Measurements from ENCODE around the gene CCNI.

The CCNI gene

GRCh38 chr4:77074981-77075855, 571 bp downstream of the CCNI start:
- H3K9ac ChIP-seq (ENCODE audit: low read length) = peak overlapping the region; percentile 97
- peak overlapping the region; percentile 99 for H3K4me2 ChIP-seq (ENCODE audit: low read length)
- H3K9me2 ChIP-seq (ENCODE audit: low read depth, low read length) = no peaks in the 10 kb centered on the region
- peak overlapping the region; percentile 81 for H3K4me3 ChIP-seq (ENCODE audit: low read depth, low read length, poor library complexity, severe bottlenecking)
- no peaks in the 10 kb centered on the region for H4K20me1 ChIP-seq (ENCODE audit: insufficient read depth, low read length)
- H3K27ac ChIP-seq (ENCODE audit: low read depth, low read length, poor library complexity, severe bottlenecking) = peak overlapping the region; percentile 92
- H2AFZ ChIP-seq (ENCODE audit: low read length) = no peak overlapping the region
- no peaks in the 10 kb centered on the region for H3K27me3 ChIP-seq (ENCODE audit: insufficient read depth, low read length)
- H3K79me2 ChIP-seq (ENCODE audit: insufficient read depth, low read length) = peaks cover 53% of the 10 kb centered on the region
- H3K9me3 ChIP-seq (ENCODE audit: low read length) = no peaks in the 10 kb centered on the region
- no peaks in the 10 kb centered on the region for H3F3A ChIP-seq (ENCODE audit: insufficient read depth, low read length)
- peaks cover 11% of the 10 kb centered on the region for H3K36me3 ChIP-seq (ENCODE audit: insufficient read depth, low read length)
- peaks cover 51% of the 10 kb centered on the region for H3K4me1 ChIP-seq (ENCODE audit: insufficient read depth, low read length, severe bottlenecking)
- TF ChIP-seq EZH2 (IDR thresholded peaks at IDR 0.05; ENCODE audit: borderline replicate concordance, low read length) (no peak), CTCF (IDR thresholded peaks at IDR 0.05; ENCODE audit: low read length) (no peak)

- Histone ChIP-seq H2AFZ (ENCODE audit: low read length) (no peak overlapping the region), H3K36me3 (ENCODE audit: insufficient read depth, low read length) (peaks cover 11% of the 10 kb centered on the region), H3K27me3 (ENCODE audit: insufficient read depth, low read length) (no peaks in the 10 kb centered on the region), H3K4me1 (ENCODE audit: insufficient read depth, low read length, severe bottlenecking) (peaks cover 51% of the 10 kb centered on the region), H3K27ac (ENCODE audit: low read depth, low read length, poor library complexity, severe bottlenecking) (peak overlapping the region; percentile 0), H3K4me3 (ENCODE audit: low read depth, low read length, poor library complexity, severe bottlenecking) (peak overlapping the region; percentile 81), H3K79me2 (ENCODE audit: insufficient read depth, low read length) (peaks cover 61% of the 10 kb centered on the region), H3K9ac (ENCODE audit: low read length) (peak overlapping the region; percentile 97), H3K4me2 (ENCODE audit: low read length) (peak overlapping the region; percentile 99), H4K20me1 (ENCODE audit: insufficient read depth, low read length) (no peaks in the 10 kb centered on the region), H3F3A (ENCODE audit: insufficient read depth, low read length) (no peaks in the 10 kb centered on the region), H3K9me2 (ENCODE audit: low read depth, low read length) (no peaks in the 10 kb centered on the region), H3K9me3 (ENCODE audit: low read length) (no peaks in the 10 kb centered on the region)
- TF ChIP-seq EZH2 (IDR thresholded peaks at IDR 0.05; ENCODE audit: borderline replicate concordance, low read length) (no peak), CTCF (IDR thresholded peaks at IDR 0.05; ENCODE audit: low read length) (no peak)
Observed at GRCh38 chr4:77074381-77074831, 1.4 kb downstream of the CCNI start.

- H3K4me2 ChIP-seq (ENCODE audit: low read length) = peak overlapping the region; percentile 99
- peak overlapping the region; percentile 97 for H3K9ac ChIP-seq (ENCODE audit: low read length)
- peak overlapping the region; percentile 81 for H3K4me3 ChIP-seq (ENCODE audit: low read depth, low read length, poor library complexity, severe bottlenecking)
- peaks cover 11% of the 10 kb centered on the region for H3K36me3 ChIP-seq (ENCODE audit: insufficient read depth, low read length)
- no peaks in the 10 kb centered on the region for H3K27me3 ChIP-seq (ENCODE audit: insufficient read depth, low read length)
- peaks cover 51% of the 10 kb centered on the region for H3K4me1 ChIP-seq (ENCODE audit: insufficient read depth, low read length, severe bottlenecking)
- H3F3A ChIP-seq (ENCODE audit: insufficient read depth, low read length) = no peaks in the 10 kb centered on the region
- H4K20me1 ChIP-seq (ENCODE audit: insufficient read depth, low read length) = no peaks in the 10 kb centered on the region
- H3K9me2 ChIP-seq (ENCODE audit: low read depth, low read length) = no peaks in the 10 kb centered on the region
- H2AFZ ChIP-seq (ENCODE audit: low read length) = no peak overlapping the region
- TF ChIP-seq EZH2 (IDR thresholded peaks at IDR 0.05; ENCODE audit: borderline replicate concordance, low read length) (no peak), CTCF (IDR thresholded peaks at IDR 0.05; ENCODE audit: low read length) (no peak)
- peak overlapping the region; percentile 0 for H3K27ac ChIP-seq (ENCODE audit: low read depth, low read length, poor library complexity, severe bottlenecking)
- no peaks in the 10 kb centered on the region for H3K9me3 ChIP-seq (ENCODE audit: low read length)
- peaks cover 63% of the 10 kb centered on the region for H3K79me2 ChIP-seq (ENCODE audit: insufficient read depth, low read length)
Observed at GRCh38 chr4:77073981-77074380, 1.8 kb downstream of the CCNI start.
